Measurements from ENCODE around the gene MAFF.
"Not testable (repeated sequence)": the region's sequence is repeated elsewhere in the genome, so short reads cannot be mapped to it uniquely, and the experiment has no call there.

The MAFF gene

GRCh38 chr22:38201711-38202436 lies at the start of gene MAFF:
Gene MAFF (plus strand): TSS chr22:38201994. CDS start chr22:38213854, 11,860 bp downstream.
- peak; percentile 82 for DNase-seq

GRCh38 chr22:38153821-38154562 lies 47.8 kb upstream of the MAFF start:
- no peak for DNase-seq

GRCh38 chr22:38154563-38154915 lies 47.3 kb upstream of the MAFF start:
- not testable (repeated sequence) for DNase-seq

- DNase-seq, result no peak
These were observed 46.1 kb upstream of the MAFF start for GRCh38 chr22:38155703-38156102.

GRCh38 chr22:38162881-38163843 lies 38.6 kb upstream of the MAFF start:
- DNase-seq, result no peak

- no peak for DNase-seq
These were observed 37.8 kb upstream of the MAFF start for GRCh38 chr22:38163844-38164550.

- DNase-seq, result no peak
These were observed 37.3 kb upstream of the MAFF start for GRCh38 chr22:38164551-38164918.

- no peak for DNase-seq
These were observed 35.7 kb upstream of the MAFF start for GRCh38 chr22:38165922-38166593.

GRCh38 chr22:38167988-38168407 lies 33.8 kb upstream of the MAFF start:
- DNase-seq, result no peak

GRCh38 chr22:38169116-38169515 lies 32.7 kb upstream of the MAFF start:
- DNase-seq, result no peak

GRCh38 chr22:38170469-38170868 lies 31.3 kb upstream of the MAFF start:
- DNase-seq, result no peak

- DNase-seq, result no peak
These were observed 29.6 kb upstream of the MAFF start for GRCh38 chr22:38171927-38172831.

GRCh38 chr22:38172832-38173640 lies 28.8 kb upstream of the MAFF start:
- no peak for DNase-seq

GRCh38 chr22:38173641-38173906 lies 28.2 kb upstream of the MAFF start:
- DNase-seq, result no peak

- DNase-seq, result no peak
These were observed 27.2 kb upstream of the MAFF start for GRCh38 chr22:38174626-38175025.

- no peak for DNase-seq
These were observed 26.3 kb upstream of the MAFF start for GRCh38 chr22:38175206-38176118.

- DNase-seq, result no peak
These were observed 25.5 kb upstream of the MAFF start for GRCh38 chr22:38176170-38176741.

GRCh38 chr22:38177044-38177443 lies 24.8 kb upstream of the MAFF start:
- DNase-seq, result no peak

- DNase-seq, result not testable (repeated sequence)
These were observed 24.2 kb upstream of the MAFF start for GRCh38 chr22:38177571-38177925.

All from NCI-H1436 (cell line).